Neural cell (in vitro differentiated cells): Measurements from ENCODE around the gene OVCH1. TPM values are rescaled to one million over a fixed set of nuclear protein-coding genes. Genes with fewer than 3 reads are reported as not detected.

Experiments
- H2AFZ ChIP-seq: fragments of 200-600, 300-800 bp; sonication (generic), shearing (Covaris generic); 2 replicates; pipeline ENCODE4 v1.6.0; 2014; ENCODE audit warnings: low read depth, mild to moderate bottlenecking, antibody characterized with exemption, low read length, moderate library complexity
- H3F3A ChIP-seq: fragments of 200-600 bp; shearing (Covaris generic); 2 replicates; pipeline ENCODE4 v1.6.1; 2016; ENCODE audit warnings: mild to moderate bottlenecking, moderate library complexity, mixed read lengths, antibody characterized with exemption, low read length; ENCODE audit not compliant: insufficient read depth, poor library complexity, severe bottlenecking
- H3K27ac ChIP-seq: fragments of 200-600, 300-800 bp; sonication (generic), shearing (Covaris generic); 2 replicates; pipeline ENCODE4 v1.5.1; 2014; ENCODE audit warnings: mild to moderate bottlenecking, low read length, moderate library complexity
- H3K27me3 ChIP-seq: fragments of 300-800, 200-600 bp; sonication (generic), shearing (Covaris generic); 2 replicates; pipeline ENCODE4 v1.6.0; 2014; ENCODE audit warnings: mild to moderate bottlenecking, low read depth, low read length, moderate library complexity; ENCODE audit not compliant: insufficient read depth
- H3K36me3 ChIP-seq: fragments of 300-800, 200-600 bp; sonication (generic), shearing (Covaris generic); 2 replicates; pipeline ENCODE4 v1.5.1; 2014; ENCODE audit warnings: mild to moderate bottlenecking, antibody characterized with exemption, low read length, moderate library complexity; ENCODE audit not compliant: insufficient read depth
- H3K4me2 ChIP-seq: fragments of 300-800, 200-600 bp; sonication (generic), shearing (Covaris generic); 2 replicates; pipeline ENCODE4 v1.6.0; 2014; ENCODE audit warnings: mild to moderate bottlenecking, low read length
- H3K4me3 ChIP-seq: fragments of 300-800, 200-600 bp; sonication (generic), shearing (Covaris generic); 2 replicates; pipeline ENCODE4 v1.5.1; 2014; ENCODE audit warnings: mild to moderate bottlenecking, low read length, moderate library complexity
- H3K79me2 ChIP-seq: fragments of 200-600 bp; shearing (Covaris generic); replicated peaks from 2 replicates; pipeline ENCODE4 v1.6.0; 2014; ENCODE audit warnings: mild to moderate bottlenecking, low read length, moderate library complexity; ENCODE audit not compliant: insufficient read depth
- H3K9ac ChIP-seq: fragments of 300-800, 200-600 bp; sonication (generic), shearing (Covaris generic); 2 replicates; pipeline ENCODE4 v1.6.1; 2016; ENCODE audit warnings: mild to moderate bottlenecking, low read length, mixed read lengths
- H3K9me2 ChIP-seq: fragments of 200-600 bp; shearing (Covaris generic); 2 replicates; pipeline ENCODE4 v1.6.1; 2016; ENCODE audit warnings: mild to moderate bottlenecking, low read length, mixed read lengths; ENCODE audit not compliant: insufficient read depth
- H3K9me3 ChIP-seq: fragments of 200-600, 300-800 bp; sonication (generic), shearing (Covaris generic); 2 replicates; pipeline ENCODE4 v1.6.1; 2016; ENCODE audit warnings: mild to moderate bottlenecking, mixed run types, low read length, moderate library complexity, mixed read lengths
- H4K20me1 ChIP-seq: fragments of 200-600 bp; shearing (Covaris generic); 2 replicates; pipeline ENCODE4 v1.6.1; 2016; ENCODE audit warnings: mild to moderate bottlenecking, mixed run types; ENCODE audit not compliant: insufficient read depth
- CTCF ChIP-seq: fragments of 450-650 bp; IDR thresholded peaks from 2 replicates; pipeline ENCODE4 v1.5.1; 2014; ENCODE audit warnings: antibody characterized with exemption, mild to moderate bottlenecking, moderate library complexity; ENCODE audit not compliant: poor library complexity, severe bottlenecking
- EP300 ChIP-seq: fragments of 450-650 bp; conservative IDR thresholded peaks from 2 replicates; pipeline ENCODE4 v1.6.1; 2014; ENCODE audit warnings: antibody characterized with exemption, mild to moderate bottlenecking, moderate library complexity; ENCODE audit not compliant: poor library complexity, severe bottlenecking
- EZH2 ChIP-seq: fragments of 200-600, 300-800 bp; shearing (Covaris generic), sonication (generic); IDR thresholded peaks from 2 replicates; pipeline ENCODE4 v1.6.1; 2014; ENCODE audit warnings: antibody characterized with exemption, low read length, borderline replicate concordance, mild to moderate bottlenecking; ENCODE audit not compliant: insufficient read depth, poor library complexity, severe bottlenecking
- MXI1 ChIP-seq: fragments of 450-650 bp; conservative IDR thresholded peaks from 2 replicates; pipeline ENCODE4 v1.6.1; 2014; ENCODE audit warnings: antibody characterized with exemption, mild to moderate bottlenecking; ENCODE audit not compliant: poor library complexity, severe bottlenecking
- POLR2AphosphoS5 ChIP-seq: IDR thresholded peaks from 2 replicates; pipeline ENCODE4 v1.6.1; 2012
- RAD21 ChIP-seq: fragments of 450-650 bp; conservative IDR thresholded peaks from 2 replicates; pipeline ENCODE4 v1.6.1; 2014; ENCODE audit warnings: antibody characterized with exemption, mild to moderate bottlenecking, moderate library complexity
- REST ChIP-seq: IDR thresholded peaks from 2 replicates; pipeline ENCODE4 v1.6.1; 2012; ENCODE audit warnings: borderline replicate concordance
- SMC3 ChIP-seq: fragments of 450-650 bp; conservative IDR thresholded peaks from 2 replicates; pipeline ENCODE4 v1.6.1; 2014; ENCODE audit warnings: antibody characterized with exemption, mild to moderate bottlenecking, moderate library complexity; ENCODE audit not compliant: poor library complexity
- TAF1 ChIP-seq: IDR thresholded peaks from 2 replicates; pipeline ENCODE4 v1.6.1; 2012; ENCODE audit warnings: low read depth
- polyA plus RNA-seq: library from polyadenylated mRNA; depleted of rRNA; stranded (reverse); fragments of >200 nt; gene quantifications from 2 replicates; pipeline ENCODE4 v1.2.3, GENCODE V29; 2014

OVCH1 gene
- polyA plus RNA-seq, 1 donor from 2014 or later = 0.83 TPM

GRCh38 chr12:29519585-29520182 lies 22.2 kb upstream of the OVCH1 start:
- H2AFZ ChIP-seq = no peak overlapping the region
- H4K20me1 ChIP-seq = no peaks in the 10 kb centered on the region
- H3K4me2 ChIP-seq = no peak overlapping the region
- H3K79me2 ChIP-seq = no peaks in the 10 kb centered on the region
- no peaks in the 10 kb centered on the region for H3K9me2 ChIP-seq
- no peak overlapping the region for H3K27ac ChIP-seq
- H3F3A ChIP-seq = no peaks in the 10 kb centered on the region
- no peak for TF ChIP-seq EP300
- TF ChIP-seq RAD21 = peak; percentile 91
- TF ChIP-seq SMC3 = peak; percentile 95
- TF ChIP-seq TAF1 = no peak
- TF ChIP-seq POLR2AphosphoS5 = no peak
- no peak for TF ChIP-seq MXI1
- no peak for TF ChIP-seq REST
- peak; percentile 81 for TF ChIP-seq CTCF
- no peak for TF ChIP-seq EZH2
- H3K27me3 ChIP-seq = no peaks in the 10 kb centered on the region
- H3K9ac ChIP-seq = no peak overlapping the region
- no peaks in the 10 kb centered on the region for H3K9me3 ChIP-seq
- H3K36me3 ChIP-seq = no peaks in the 10 kb centered on the region
- no peak overlapping the region for H3K4me3 ChIP-seq

- H3K4me3 ChIP-seq = no peak overlapping the region
- no peaks in the 10 kb centered on the region for H3F3A ChIP-seq
- H3K36me3 ChIP-seq = no peaks in the 10 kb centered on the region
- no peaks in the 10 kb centered on the region for H3K9me2 ChIP-seq
- H3K27me3 ChIP-seq = no peaks in the 10 kb centered on the region
- no peak overlapping the region for H2AFZ ChIP-seq
- no peaks in the 10 kb centered on the region for H3K79me2 ChIP-seq
- no peak overlapping the region for H3K27ac ChIP-seq
- no peak overlapping the region for H3K4me2 ChIP-seq
- H3K9ac ChIP-seq = no peak overlapping the region
- TF ChIP-seq CTCF (no peak), TAF1 (no peak), EZH2 (no peak), MXI1 (no peak), SMC3 (no peak), REST (no peak), RAD21 (no peak), EP300 (no peak), POLR2AphosphoS5 (no peak)
- no peaks in the 10 kb centered on the region for H4K20me1 ChIP-seq
- H3K9me3 ChIP-seq = no peaks in the 10 kb centered on the region
These were observed 20.9 kb upstream of the OVCH1 start for GRCh38 chr12:29518407-29518806.
